GM13976 (cell line): ENCODE results near the gene KSR1.
A peak's percentile ranks its signal among the peaks of the same experiment; 100 is the strongest.

Source experiments
- DNase-seq: peaks from one replicate; pipeline ENCODE4 v3.0.0; 2012; ENCODE audit warnings: low spot score
- in situ Hi-C: fragments of 300-500 bp; cut with MboI; formaldehyde crosslinking; loops from one replicate; pipeline ENCODE4 v1.12.0; 2022; ENCODE audit warnings: low sequenced_read_pairs, mixed read lengths, inconsistent platforms; ENCODE audit not compliant: unreplicated experiment
- TF ChIP-seq, protein P1 (sequence below): IDR thresholded peaks from 2 replicates; pipeline ENCODE4 v1.5.1; 2012; ENCODE audit warnings: borderline replicate concordance, mild to moderate bottlenecking; ENCODE audit not compliant: insufficient read depth; ENCODE audit errors: extremely low read depth, missing control alignments, control extremely low read depth

KSR1 gene

GRCh38 chr17:27471321-27472269 lies 15.3 kb downstream of the KSR1 start:
- in situ Hi-C loops = loop anchor here (25.0 kb wide), 2 partner anchors 184 to 591 kb away; partner anchors contain the start of gene WSB1

DNA sequence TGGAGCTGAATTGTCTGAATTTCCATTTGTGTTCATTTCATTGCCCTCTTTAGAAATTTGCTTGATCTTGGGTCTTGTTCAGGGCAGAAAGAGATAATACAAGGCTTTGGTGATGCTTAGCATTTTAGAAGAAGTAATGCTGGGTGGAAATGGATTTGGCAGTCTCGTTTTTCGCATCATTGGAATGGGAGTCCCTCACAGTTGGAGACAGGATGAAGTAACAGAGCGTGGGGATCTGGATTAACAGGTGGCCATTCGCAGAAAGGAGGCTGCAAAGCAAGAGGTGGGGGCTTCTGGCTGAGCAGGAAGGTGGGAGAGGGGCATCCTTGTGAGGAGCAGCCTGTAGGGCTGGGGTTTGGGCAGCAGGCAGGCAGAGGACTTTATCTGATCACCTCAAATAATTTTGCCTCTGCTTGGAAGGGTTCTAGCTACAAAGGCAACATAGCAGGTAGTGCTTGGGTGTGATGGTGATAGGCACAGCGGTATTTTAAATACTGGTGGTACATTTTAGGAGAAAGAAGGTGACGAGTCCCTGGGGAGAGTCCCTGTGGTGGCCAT lies 17.0 kb downstream of the KSR1 start:
- DNase-seq = no peak
- in situ Hi-C loops = loop anchor here (25.0 kb wide), 2 partner anchors 186 to 589 kb away; partner anchors contain the start of gene WSB1
- TF ChIP-seq, protein P1, sequence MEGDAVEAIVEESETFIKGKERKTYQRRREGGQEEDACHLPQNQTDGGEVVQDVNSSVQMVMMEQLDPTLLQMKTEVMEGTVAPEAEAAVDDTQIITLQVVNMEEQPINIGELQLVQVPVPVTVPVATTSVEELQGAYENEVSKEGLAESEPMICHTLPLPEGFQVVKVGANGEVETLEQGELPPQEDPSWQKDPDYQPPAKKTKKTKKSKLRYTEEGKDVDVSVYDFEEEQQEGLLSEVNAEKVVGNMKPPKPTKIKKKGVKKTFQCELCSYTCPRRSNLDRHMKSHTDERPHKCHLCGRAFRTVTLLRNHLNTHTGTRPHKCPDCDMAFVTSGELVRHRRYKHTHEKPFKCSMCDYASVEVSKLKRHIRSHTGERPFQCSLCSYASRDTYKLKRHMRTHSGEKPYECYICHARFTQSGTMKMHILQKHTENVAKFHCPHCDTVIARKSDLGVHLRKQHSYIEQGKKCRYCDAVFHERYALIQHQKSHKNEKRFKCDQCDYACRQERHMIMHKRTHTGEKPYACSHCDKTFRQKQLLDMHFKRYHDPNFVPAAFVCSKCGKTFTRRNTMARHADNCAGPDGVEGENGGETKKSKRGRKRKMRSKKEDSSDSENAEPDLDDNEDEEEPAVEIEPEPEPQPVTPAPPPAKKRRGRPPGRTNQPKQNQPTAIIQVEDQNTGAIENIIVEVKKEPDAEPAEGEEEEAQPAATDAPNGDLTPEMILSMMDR = no peak

More at GRCh38 chr17:27471321-27472269, 15.3 kb downstream of the KSR1 start:
- peak; percentile 64 for DNase-seq
- TF ChIP-seq, protein P1 = no peak

DNA sequence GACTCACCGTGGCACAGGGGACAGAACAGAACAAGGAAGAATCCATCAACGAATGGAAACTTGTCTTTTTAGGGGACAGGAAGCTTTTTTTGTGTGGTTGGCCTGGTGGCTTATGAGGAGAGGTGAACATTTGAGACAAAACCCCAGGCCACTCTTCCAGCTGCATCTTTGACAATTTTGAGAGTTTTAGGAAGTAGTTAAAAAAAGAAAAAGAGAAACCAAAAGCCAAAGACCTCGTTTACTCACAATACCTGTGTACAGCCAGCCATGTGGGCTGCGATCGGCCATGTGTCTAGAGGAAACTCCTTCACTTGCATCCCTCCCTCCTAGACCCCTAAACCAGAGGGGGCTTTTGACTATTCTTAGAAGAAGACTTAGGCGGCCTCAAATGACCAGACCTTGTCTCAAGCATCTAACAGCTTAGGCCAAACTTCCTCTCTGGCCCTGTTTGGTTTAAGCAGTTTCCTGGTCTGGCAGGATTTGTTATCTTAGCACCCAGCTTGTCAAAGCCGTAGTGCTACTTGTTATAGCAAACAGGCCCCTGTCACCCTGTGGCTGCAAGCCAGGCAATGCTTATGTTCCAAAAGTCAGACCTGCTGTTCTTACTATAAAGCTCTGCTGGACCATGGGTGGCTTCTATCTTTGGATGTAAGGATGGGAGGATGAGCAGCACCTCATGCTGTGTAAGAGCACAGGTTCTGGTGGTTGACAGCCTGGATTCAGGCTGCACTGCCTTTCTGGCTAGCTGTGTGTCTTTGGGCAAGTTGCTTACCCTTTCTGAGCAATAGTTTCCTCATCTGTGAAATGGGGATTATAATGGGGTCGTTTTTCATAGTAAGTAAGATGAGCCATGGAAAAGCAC lies 17.7 kb downstream of the KSR1 start:
- peak; percentile 60 for DNase-seq
- TF ChIP-seq, protein P1 = no peak
- in situ Hi-C loops = loop anchor here (25.0 kb wide), 2 partner anchors 187 to 588 kb away; partner anchors contain the start of gene WSB1

DNA sequence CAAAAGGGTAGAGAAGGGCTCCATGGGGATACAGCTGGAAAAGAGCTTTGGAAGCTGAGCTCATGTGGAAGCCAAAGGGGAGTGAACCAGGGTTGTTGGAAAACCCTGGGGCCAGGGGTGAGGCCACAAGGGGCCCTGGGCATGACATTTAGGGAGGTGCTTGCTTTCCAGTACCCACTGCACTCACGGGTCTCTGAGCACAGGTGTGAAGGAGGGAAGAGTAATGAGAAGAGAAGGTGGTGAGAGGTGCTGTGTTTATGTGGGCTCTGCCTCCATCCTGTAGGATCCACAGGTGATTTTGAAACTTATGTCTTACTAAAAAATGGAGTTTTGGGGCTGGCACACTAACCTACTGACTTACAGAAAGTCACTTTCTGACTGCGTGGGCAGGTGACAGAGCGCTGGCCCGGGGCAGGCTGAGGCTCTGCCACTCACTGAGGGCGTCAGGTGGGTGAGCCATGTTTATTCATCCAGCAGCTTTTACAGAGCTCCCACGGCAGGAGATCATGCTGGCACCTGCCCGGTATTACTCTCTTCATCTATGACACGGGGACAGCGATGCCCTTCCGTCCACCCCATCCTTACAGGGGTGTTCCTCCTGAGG lies 18.9 kb downstream of the KSR1 start:
- in situ Hi-C loops = no loop called here
- TF ChIP-seq, protein P1 = no peak
- DNase-seq = no peak

DNA sequence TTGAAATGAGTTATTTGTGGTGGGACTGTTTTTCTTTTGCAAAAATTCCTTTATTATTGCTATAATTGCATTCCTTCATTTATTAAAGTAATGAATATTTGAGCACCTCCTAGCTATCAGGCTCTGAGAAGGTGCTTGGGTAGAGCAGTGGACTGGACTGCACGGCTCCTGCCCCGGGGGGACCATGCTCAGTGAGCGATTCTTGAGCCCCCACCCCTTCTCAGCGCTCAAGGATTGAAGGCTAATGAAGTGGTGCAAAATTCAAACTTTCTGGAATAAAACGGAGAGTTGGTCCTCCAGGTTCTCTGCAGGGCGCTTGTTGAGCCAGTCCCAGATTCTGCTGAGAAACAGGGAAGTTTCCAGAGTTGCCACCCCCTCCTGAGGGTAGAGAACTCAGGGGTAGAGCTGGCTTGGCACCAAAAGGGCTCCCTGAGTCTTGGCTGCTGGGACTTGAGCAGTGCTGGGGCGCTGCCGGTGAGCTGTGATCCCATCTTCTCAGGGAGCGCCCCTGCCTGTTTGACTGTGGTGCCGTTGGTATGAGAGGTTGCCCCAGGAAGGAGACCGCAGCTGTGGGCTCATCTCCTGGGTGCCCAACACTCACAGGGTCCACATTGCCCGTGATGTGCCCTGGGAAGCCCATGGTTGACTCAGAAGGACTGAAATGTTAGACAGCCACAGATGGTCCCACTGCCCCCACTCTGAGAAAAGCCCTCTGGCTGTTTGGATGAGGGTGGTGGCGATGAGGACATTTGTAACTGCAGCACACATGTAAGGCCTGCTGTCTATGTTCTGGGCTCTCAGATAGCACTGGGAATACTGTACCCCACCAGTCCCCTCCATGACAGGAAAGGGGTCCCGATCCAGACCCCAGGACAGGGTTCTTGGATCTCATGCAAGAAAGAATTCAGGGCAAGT lies 20.0 kb downstream of the KSR1 start:
- TF ChIP-seq, protein P1 = no peak
- DNase-seq = no peak
- in situ Hi-C loops = no loop called here
